ENCODE measurements around the gene TNRC6A. TPM values are rescaled to one million over a fixed set of nuclear protein-coding genes. Genes with fewer than 3 reads are reported as not detected.
"Not testable (repeated sequence)": the region's sequence is repeated elsewhere in the genome, so short reads cannot be mapped to it uniquely, and the experiment has no call there.

The TNRC6A gene
- 10 to 100 TPM in 2 of 3 donors, 1 to 10 TPM in 1; 10.0 to 17.7 (median 16.0) TPM for polyA plus RNA-seq

GRCh38 chr16:24729243-24729950 lies at the start of gene TNRC6A:
TSS of gene TNRC6A (plus strand) at chr16:24729651. CDS start at chr16:24729842, 191 bp downstream.
- 0% methylated on average over 29 to 77 of the region's 78 CpGs for WGBS, 3 donors
- H3K27ac ChIP-seq (ENCODE audit: low read depth, low read length) = peak within 1 kb of the TSS; percentile 83

DNA sequence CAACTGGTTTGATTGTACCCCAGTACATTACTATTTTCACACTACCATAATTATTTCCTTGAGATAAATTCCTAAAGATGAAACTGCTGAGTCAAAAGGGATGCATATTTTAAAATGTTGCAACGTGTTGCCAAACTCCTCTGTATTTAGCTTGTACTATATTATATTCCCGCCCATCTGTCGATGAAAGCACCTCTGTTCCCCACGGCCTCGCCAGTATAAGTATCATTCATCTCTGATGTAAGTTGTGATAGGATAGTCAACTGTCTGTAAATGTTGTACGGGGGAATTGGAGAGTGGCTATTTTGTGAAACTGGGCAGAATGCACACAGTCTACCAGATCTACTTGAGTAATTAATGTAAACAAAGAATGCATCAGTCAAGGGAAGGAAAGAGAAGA lies 47.7 kb upstream of the TNRC6A start:
- no peak overlapping the region for H3K27ac ChIP-seq (ENCODE audit: low read depth, low read length)
- 46 to 51% (median 49%) methylated on average over 6 of the region's 6 CpGs for WGBS, 3 donors

DNA sequence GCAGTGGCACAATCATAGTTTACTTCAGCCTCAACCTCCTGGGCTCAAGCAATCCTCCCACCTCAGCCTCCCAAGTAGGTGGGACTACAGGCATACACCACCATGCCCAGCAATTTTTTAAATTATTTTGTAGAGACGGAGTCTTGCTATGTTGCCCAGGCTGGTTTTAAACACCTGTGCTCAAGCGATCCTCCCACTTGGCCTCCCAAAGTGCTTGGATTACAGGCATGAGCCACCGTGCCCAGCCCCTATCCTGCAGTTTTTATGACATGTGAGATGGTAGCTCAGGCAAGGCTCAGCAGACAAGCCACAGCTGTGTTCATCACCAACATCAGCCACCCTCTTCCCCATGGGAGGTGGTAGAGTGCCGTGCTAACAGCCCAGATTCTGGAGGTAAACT lies 46.2 kb upstream of the TNRC6A start:
- 83 to 88% (median 85%) methylated on average over 4 of the region's 4 CpGs for WGBS, 3 donors
- no peak overlapping the region for H3K27ac ChIP-seq (ENCODE audit: low read depth, low read length)

DNA sequence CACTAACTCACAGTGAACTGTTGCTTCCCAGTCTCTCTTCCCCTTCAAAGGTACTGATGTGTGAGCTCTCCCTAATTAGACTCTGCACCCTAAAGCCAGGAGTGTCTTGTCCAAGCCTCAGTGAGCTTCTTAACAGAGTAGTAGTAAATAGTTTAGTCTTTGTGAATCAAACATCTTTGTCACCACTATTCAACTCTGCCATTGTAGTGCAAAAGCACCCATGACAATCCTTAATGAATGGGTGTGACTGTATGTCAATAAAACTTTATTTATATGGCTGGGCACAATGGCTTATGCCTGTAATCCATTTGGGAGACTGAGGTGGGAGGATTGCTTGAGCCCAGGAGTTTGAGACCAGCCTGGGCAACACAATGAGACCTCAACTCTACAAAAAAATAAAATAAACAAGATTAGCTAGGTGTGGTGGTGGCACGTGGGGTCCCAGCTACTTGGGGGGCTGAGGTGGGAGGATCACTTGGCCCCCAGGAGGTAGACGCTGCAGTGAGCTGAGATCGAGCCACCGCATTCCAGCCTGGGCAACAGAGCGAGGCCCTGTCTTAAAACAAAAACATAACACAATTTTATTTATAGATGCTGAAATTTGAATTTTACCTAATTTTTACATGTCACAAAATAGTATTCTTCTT lies 45.5 kb upstream of the TNRC6A start:
- 83 to 87% (median 86%) methylated on average over 5 of the region's 5 CpGs for WGBS, 3 donors
- no peak overlapping the region for H3K27ac ChIP-seq (ENCODE audit: low read depth, low read length)

GRCh38 chr16:24685539-24686432 lies 43.7 kb upstream of the TNRC6A start:
- 34 to 36% (median 36%) methylated on average over 15 of the region's 15 CpGs for WGBS, 3 donors
- no peak overlapping the region for H3K27ac ChIP-seq (ENCODE audit: low read depth, low read length)

DNA sequence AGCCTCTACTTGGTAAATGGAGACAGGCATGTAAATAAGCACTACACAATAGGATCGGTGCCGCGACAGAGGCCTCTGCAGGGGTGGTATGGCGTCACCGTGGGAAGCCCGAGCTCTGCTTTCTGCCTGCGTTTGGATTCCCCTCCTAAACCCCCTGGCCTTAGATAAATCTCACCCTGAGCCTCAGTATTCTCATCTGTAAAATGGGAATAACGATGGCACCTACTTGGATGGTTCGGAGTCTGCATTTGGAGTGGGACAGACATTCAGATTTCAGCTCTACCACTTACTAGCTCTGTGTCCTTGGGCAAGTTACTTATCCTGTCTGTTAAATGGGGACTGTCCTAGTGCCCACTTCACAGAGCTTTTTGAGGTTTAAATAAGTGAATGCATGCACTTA lies 42.8 kb upstream of the TNRC6A start:
- 50 to 65% (median 59%) methylated on average over 9 of the region's 9 CpGs for WGBS, 3 donors

DNA sequence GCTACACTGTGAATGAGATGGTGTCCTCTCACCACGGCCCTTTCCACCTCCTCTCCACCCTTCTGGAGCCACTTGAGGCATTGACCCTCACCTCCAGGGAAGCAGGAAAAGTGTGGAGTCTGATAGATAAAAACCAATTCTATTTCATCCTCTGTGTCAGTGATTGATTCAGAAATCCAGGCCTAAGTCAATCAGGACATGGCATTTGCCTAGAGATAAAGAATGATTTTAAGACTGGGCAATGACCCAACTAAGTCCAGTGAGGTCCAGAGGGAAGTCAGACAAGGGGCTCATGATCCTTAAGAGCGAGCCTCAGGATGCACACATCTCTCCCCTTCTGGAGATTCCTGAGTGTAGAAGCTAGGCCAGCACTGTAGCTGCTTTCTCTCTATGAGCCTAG lies 41.1 kb upstream of the TNRC6A start:
- 76 to 96% (median 85%) methylated on average over 2 of the region's 2 CpGs for WGBS, 3 donors
- no peak overlapping the region for H3K27ac ChIP-seq (ENCODE audit: low read depth, low read length)

More for the DNA sequence above, 42.8 kb upstream of the TNRC6A start:
- H3K27ac ChIP-seq (ENCODE audit: low read depth, low read length) = no peak overlapping the region

GRCh38 chr16:24689128-24689527 lies 40.3 kb upstream of the TNRC6A start:
- no peak overlapping the region for H3K27ac ChIP-seq (ENCODE audit: low read depth, low read length)
- WGBS, 3 donors = 58 to 65% (median 61%) methylated on average over 7 of the region's 7 CpGs

DNA sequence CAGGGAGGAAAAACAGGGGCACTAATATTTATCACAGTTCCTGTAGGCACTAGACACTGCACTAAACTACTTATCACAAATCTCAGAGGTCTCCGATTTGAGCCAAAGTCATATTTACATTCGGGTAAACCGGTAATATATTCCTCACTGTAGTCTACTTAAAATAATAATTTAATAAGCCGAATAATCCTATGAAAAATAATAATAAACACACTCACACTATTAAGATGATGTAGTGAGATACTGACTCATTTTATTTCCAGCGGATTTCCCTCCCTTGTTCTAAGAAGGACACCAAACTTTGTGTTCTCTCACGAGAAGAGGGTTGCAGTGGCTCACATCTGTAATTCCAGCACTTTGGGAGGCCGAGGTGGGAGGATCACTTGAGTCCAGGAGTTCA lies 36.6 kb upstream of the TNRC6A start:
- 67 to 76% (median 70%) methylated on average over 7 of the region's 7 CpGs for WGBS, 3 donors

DNA sequence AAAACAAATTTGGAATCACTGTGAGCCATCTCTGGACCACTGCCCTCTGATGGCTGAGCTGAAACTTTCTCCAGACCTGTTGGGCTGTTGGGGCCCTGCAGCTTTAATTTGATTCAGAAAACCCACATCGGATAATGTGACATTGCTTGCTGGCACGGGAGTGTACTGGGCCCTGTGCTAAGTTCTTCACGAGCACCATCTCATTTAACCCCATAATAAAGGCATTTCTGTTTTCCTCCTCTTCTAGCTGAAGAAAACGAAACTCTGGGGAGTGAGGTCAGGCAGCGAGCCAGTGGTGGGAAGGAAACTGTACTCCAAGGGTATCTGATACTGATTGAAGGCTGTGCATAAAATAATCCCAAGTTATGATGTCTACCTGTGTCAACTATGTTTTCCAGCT lies 34.5 kb upstream of the TNRC6A start:
- no peak overlapping the region for H3K27ac ChIP-seq (ENCODE audit: low read depth, low read length)
- 41 to 54% (median 52%) methylated on average over 5 of the region's 5 CpGs for WGBS, 3 donors

More for the DNA sequence above, 36.6 kb upstream of the TNRC6A start:
- H3K27ac ChIP-seq (ENCODE audit: low read depth, low read length) = no peak overlapping the region

- 68 to 87% (median 79%) methylated on average over 5 of the region's 5 CpGs for WGBS, 3 donors
Measured at GRCh38 chr16:24696699-24697098, 32.8 kb upstream of the TNRC6A start.

GRCh38 chr16:24698308-24698707 lies 31.1 kb upstream of the TNRC6A start:
- 67 to 89% (median 83%) methylated on average over 5 of the region's 5 CpGs for whole genome bisulfite sequencing, 3 donors
- no peak overlapping the region for H3K27ac ChIP-seq (ENCODE audit: low read depth, low read length)

More at GRCh38 chr16:24696699-24697098, 32.8 kb upstream of the TNRC6A start:
- no peak overlapping the region for H3K27ac ChIP-seq (ENCODE audit: low read depth, low read length)

GRCh38 chr16:24699151-24699723 lies 30.2 kb upstream of the TNRC6A start:
- WGBS, 3 donors = 93 to 99% (median 95%) methylated on average over 7 of the region's 7 CpGs
- H3K27ac ChIP-seq (ENCODE audit: low read depth, low read length) = no peak overlapping the region

GRCh38 chr16:24700549-24701392 lies 28.7 kb upstream of the TNRC6A start:
- H3K27ac ChIP-seq (ENCODE audit: low read depth, low read length) = no peak overlapping the region
- 61 to 69% (median 64%) methylated on average over 11 of the region's 11 CpGs for WGBS, 3 donors

- WGBS, 3 donors = 32 to 62% (median 42%) methylated on average over 5 of the region's 5 CpGs
- no peak overlapping the region for H3K27ac ChIP-seq (ENCODE audit: low read depth, low read length)
Measured at GRCh38 chr16:24701521-24701951, 27.9 kb upstream of the TNRC6A start.

DNA sequence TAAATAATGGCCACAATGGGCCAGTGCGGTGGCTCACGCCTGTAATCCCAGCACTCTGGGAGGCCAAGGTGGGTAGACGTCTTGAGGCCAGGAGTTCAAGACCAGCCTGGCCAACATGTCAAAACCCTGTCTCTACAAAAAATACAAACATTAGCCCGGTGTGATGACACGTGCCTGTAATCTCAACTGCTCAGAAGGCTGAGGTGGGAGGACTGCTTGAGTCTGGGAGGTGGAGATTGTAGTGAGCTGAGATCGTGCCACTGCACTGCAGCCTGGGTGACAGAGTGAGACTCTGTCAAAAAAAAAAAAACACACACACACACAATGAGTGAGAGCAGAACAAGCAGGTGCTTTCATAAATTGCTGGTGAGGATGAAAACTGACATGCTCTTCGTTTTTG lies 21.7 kb upstream of the TNRC6A start:
- not testable (repeated sequence) for H3K27ac ChIP-seq (ENCODE audit: low read depth, low read length)
- 40 to 67% (median 66%) methylated on average over 7 of the region's 7 CpGs for WGBS, 3 donors

- H3K27ac ChIP-seq (ENCODE audit: low read depth, low read length) = no peak overlapping the region
Measured at GRCh38 chr16:24713379-24713778, 16.1 kb upstream of the TNRC6A start.

- WGBS, 3 donors = 56 to 73% (median 72%) methylated on average over 6 of the region's 6 CpGs
- H3K27ac ChIP-seq (ENCODE audit: low read depth, low read length) = no peak overlapping the region
Measured at GRCh38 chr16:24717411-24717810, 12.0 kb upstream of the TNRC6A start.

Data from adipose tissue (tissue), 3 donors.